ENCODE results near the gene CASKIN1. TPM values are rescaled to one million over a fixed set of nuclear protein-coding genes. Genes with fewer than 3 reads are reported as not detected.

The CASKIN1 gene
- total and polyA plus RNA-seq, 2 experiments from 2014 or later = 1.0 to 6.2 TPM

DNA sequence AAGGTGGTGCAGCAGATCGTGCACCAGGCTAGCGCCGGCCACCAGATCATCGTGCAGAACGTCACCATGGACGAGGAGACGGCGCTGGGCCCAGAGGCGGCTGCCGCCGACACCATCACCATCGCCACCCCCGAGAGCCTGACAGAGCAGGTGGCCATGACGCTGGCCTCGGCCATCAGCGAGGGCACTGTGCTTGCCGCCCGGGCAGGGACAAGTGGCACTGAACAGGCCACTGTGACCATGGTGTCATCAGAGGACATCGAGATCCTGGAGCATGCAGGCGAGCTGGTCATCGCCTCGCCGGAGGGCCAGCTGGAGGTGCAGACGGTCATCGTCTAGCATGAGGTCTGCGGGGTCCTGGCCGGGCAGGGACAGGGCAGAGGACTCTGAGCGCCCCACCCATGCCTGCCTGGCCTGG is 38.8 kb upstream of the CASKIN1 start:
- no peaks in the 10 kb centered on the region for H3K9me3 Mint-ChIP-seq
- ATAC-seq (no peak), DNase-seq (ENCODE audit: low spot score) (no peak)
- Histone ChIP-seq H3K4me2 (no peak overlapping the region), H3K27ac (ENCODE audit: low read depth) (no peak overlapping the region), H3K27me3 (ENCODE audit: insufficient read depth) (peaks cover 18% of the 10 kb centered on the region), H3K36me3 (ENCODE audit: insufficient read depth) (0 out of 2 replicates have a peak, but pooled peaks cover 5% of the 10 kb centered on the region), H3K4me1 (ENCODE audit: insufficient read depth) (no peaks in the 10 kb centered on the region), H2AFZ (no peak overlapping the region), H3K9me2 (ENCODE audit: insufficient read depth) (no peaks in the 10 kb centered on the region), H4K20me1 (replicated peaks; ENCODE audit: insufficient read depth) (no peaks in the 10 kb centered on the region; the same call in 1 of the 2 replicates), H3K4me3 (no peak overlapping the region), H3K79me2 (replicated peaks; ENCODE audit: insufficient read depth) (no peaks in the 10 kb centered on the region), H3F3A (replicated peaks; ENCODE audit: low read depth) (peaks cover 1% of the 10 kb centered on the region; the same call in 1 of the 2 replicates)
- H3K36me3 Mint-ChIP-seq (ENCODE audit: low read depth) = peaks cover 8% of the 10 kb centered on the region; the same call in 1 of the 3 replicates
- no peak overlapping the region for H3K27ac Mint-ChIP-seq
- no peak for TF ChIP-seq ZNF331 (CRISPR knock-in tag; IDR thresholded peaks at IDR 0.05; ENCODE audit: low read depth)
- TF ChIP-seq, protein P1, sequence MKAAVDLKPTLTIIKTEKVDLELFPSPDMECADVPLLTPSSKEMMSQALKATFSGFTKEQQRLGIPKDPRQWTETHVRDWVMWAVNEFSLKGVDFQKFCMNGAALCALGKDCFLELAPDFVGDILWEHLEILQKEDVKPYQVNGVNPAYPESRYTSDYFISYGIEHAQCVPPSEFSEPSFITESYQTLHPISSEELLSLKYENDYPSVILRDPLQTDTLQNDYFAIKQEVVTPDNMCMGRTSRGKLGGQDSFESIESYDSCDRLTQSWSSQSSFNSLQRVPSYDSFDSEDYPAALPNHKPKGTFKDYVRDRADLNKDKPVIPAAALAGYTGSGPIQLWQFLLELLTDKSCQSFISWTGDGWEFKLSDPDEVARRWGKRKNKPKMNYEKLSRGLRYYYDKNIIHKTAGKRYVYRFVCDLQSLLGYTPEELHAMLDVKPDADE (IDR thresholded peaks at IDR 0.05) = no peak
- no peak for TF ChIP-seq NANOG (IDR thresholded peaks at IDR 0.05; ENCODE audit: borderline replicate concordance)
- no peak for TF ChIP-seq CREB1 (CRISPR knock-in tag; IDR thresholded peaks at IDR 0.05; ENCODE audit: low read depth)
- TF ChIP-seq JUNB (IDR thresholded peaks at IDR 0.05; ENCODE audit: unreplicated experiment) = no peak
- TF ChIP-seq, protein P2, sequence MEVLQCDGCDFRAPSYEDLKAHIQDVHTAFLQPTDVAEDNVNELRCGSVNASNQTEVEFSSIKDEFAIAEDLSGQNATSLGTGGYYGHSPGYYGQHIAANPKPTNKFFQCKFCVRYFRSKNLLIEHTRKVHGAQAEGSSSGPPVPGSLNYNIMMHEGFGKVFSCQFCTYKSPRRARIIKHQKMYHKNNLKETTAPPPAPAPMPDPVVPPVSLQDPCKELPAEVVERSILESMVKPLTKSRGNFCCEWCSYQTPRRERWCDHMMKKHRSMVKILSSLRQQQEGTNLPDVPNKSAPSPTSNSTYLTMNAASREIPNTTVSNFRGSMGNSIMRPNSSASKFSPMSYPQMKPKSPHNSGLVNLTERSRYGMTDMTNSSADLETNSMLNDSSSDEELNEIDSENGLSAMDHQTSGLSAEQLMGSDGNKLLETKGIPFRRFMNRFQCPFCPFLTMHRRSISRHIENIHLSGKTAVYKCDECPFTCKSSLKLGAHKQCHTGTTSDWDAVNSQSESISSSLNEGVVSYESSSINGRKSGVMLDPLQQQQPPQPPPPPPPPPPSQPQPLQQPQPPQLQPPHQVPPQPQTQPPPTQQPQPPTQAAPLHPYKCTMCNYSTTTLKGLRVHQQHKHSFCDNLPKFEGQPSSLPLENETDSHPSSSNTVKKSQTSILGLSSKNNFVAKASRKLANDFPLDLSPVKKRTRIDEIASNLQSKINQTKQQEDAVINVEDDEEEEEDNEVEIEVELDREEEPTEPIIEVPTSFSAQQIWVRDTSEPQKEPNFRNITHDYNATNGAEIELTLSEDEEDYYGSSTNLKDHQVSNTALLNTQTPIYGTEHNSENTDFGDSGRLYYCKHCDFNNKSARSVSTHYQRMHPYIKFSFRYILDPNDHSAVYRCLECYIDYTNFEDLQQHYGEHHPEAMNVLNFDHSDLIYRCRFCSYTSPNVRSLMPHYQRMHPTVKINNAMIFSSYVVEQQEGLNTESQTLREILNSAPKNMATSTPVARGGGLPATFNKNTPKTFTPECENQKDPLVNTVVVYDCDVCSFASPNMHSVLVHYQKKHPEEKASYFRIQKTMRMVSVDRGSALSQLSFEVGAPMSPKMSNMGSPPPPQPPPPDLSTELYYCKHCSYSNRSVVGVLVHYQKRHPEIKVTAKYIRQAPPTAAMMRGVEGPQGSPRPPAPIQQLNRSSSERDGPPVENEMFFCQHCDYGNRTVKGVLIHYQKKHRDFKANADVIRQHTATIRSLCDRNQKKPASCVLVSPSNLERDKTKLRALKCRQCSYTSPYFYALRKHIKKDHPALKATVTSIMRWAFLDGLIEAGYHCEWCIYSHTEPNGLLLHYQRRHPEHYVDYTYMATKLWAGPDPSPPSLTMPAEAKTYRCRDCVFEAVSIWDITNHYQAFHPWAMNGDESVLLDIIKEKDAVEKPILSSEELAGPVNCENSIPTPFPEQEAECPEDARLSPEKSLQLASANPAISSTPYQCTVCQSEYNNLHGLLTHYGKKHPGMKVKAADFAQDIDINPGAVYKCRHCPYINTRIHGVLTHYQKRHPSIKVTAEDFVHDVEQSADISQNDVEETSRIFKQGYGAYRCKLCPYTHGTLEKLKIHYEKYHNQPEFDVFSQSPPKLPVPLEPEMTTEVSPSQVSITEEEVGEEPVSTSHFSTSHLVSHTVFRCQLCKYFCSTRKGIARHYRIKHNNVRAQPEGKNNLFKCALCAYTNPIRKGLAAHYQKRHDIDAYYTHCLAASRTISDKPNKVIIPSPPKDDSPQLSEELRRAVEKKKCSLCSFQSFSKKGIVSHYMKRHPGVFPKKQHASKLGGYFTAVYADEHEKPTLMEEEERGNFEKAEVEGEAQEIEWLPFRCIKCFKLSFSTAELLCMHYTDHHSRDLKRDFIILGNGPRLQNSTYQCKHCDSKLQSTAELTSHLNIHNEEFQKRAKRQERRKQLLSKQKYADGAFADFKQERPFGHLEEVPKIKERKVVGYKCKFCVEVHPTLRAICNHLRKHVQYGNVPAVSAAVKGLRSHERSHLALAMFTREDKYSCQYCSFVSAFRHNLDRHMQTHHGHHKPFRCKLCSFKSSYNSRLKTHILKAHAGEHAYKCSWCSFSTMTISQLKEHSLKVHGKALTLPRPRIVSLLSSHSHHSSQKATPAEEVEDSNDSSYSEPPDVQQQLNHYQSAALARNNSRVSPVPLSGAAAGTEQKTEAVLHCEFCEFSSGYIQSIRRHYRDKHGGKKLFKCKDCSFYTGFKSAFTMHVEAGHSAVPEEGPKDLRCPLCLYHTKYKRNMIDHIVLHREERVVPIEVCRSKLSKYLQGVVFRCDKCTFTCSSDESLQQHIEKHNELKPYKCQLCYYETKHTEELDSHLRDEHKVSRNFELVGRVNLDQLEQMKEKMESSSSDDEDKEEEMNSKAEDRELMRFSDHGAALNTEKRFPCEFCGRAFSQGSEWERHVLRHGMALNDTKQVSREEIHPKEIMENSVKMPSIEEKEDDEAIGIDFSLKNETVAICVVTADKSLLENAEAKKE (CRISPR knock-in tag; IDR thresholded peaks at IDR 0.05) = no peak
- TF ChIP-seq, protein P3, sequence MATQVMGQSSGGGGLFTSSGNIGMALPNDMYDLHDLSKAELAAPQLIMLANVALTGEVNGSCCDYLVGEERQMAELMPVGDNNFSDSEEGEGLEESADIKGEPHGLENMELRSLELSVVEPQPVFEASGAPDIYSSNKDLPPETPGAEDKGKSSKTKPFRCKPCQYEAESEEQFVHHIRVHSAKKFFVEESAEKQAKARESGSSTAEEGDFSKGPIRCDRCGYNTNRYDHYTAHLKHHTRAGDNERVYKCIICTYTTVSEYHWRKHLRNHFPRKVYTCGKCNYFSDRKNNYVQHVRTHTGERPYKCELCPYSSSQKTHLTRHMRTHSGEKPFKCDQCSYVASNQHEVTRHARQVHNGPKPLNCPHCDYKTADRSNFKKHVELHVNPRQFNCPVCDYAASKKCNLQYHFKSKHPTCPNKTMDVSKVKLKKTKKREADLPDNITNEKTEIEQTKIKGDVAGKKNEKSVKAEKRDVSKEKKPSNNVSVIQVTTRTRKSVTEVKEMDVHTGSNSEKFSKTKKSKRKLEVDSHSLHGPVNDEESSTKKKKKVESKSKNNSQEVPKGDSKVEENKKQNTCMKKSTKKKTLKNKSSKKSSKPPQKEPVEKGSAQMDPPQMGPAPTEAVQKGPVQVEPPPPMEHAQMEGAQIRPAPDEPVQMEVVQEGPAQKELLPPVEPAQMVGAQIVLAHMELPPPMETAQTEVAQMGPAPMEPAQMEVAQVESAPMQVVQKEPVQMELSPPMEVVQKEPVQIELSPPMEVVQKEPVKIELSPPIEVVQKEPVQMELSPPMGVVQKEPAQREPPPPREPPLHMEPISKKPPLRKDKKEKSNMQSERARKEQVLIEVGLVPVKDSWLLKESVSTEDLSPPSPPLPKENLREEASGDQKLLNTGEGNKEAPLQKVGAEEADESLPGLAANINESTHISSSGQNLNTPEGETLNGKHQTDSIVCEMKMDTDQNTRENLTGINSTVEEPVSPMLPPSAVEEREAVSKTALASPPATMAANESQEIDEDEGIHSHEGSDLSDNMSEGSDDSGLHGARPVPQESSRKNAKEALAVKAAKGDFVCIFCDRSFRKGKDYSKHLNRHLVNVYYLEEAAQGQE (IDR thresholded peaks at IDR 0.05; ENCODE audit: unreplicated experiment) = no peak
- no peak for TF ChIP-seq STAT1 (IDR thresholded peaks at IDR 0.05; ENCODE audit: unreplicated experiment)
- no peak for TF ChIP-seq EZH2phosphoT487 (IDR thresholded peaks at IDR 0.05; ENCODE audit: unreplicated experiment)
- TF ChIP-seq POLR2AphosphoS5 (IDR thresholded peaks at IDR 0.05; ENCODE audit: low read depth) = no peak
- TF ChIP-seq ZNF114 (CRISPR knock-in tag; IDR thresholded peaks at IDR 0.05) = no peak
- H3K4me3 Mint-ChIP-seq = no peak overlapping the region
- peaks cover 25% of the 10 kb centered on the region for H3K27me3 Mint-ChIP-seq (ENCODE audit: insufficient read depth, low read depth, poor library complexity)
- no peaks in the 10 kb centered on the region for H3K4me1 Mint-ChIP-seq

Measured in GM23338 (cell line).